Left ventricle myocardium inferior (tissue), 1 donor: ENCODE data around the gene P3H3. TPM values are rescaled to one million over a fixed set of nuclear protein-coding genes. Genes with fewer than 3 reads are reported as not detected.
A peak's percentile ranks its signal among the peaks of the same experiment; 100 is the strongest.

ENCODE experiments used
- DNase-seq: peaks from one replicate; pipeline ENCODE4 v3.0.0-alpha.2; 2020
- H3K27ac ChIP-seq: fragments of 200-600 bp; replicated peaks from 2 replicates; pipeline ENCODE4 v1.8.0; 2021
- H3K27me3 ChIP-seq: fragments of 200-600 bp; 2 replicates; pipeline ENCODE4 v1.8.0; 2021; ENCODE audit warnings: low read depth
- H3K36me3 ChIP-seq: fragments of 200-600 bp; 2 replicates; pipeline ENCODE4 v1.8.0; 2021
- H3K4me1 ChIP-seq: fragments of 200-600 bp; 2 replicates; pipeline ENCODE4 v1.8.0; 2021
- H3K4me3 ChIP-seq: fragments of 200-600 bp; 2 replicates; pipeline ENCODE4 v1.8.0; 2021; ENCODE audit warnings: mild to moderate bottlenecking, moderate library complexity
- H3K9me3 ChIP-seq: fragments of 200-600 bp; replicated peaks from 2 replicates; pipeline ENCODE4 v1.8.0; 2021
- intact Hi-C: fragments of 100-400 bp; cut with micrococcal nuclease; formaldehyde crosslinking; loops from one replicate; pipeline ENCODE4 v1.11.0; 2022
- total RNA-seq: library from RNA; stranded (reverse); fragmentation: NEBNext Ultra II Directional; extraction: Animal tissue kit (Norgen Biotek cat#: 25700); gene quantifications from one replicate; pipeline ENCODE4 v1.2.1, GENCODE V29; 2021
- TF ChIP-seq, protein P1 (sequence below): fragments of 200-600 bp; IDR thresholded peaks from 2 replicates; pipeline ENCODE4 v1.8.0; 2021; ENCODE audit warnings: antibody characterized with exemption, mild to moderate bottlenecking, borderline replicate concordance
- donor health status: DM: no; HTN: yes; CAD: no; lungs with severe emphysema.

The P3H3 gene
- total RNA-seq, 1 donor from 2014 or later = 17.5 TPM

DNA sequence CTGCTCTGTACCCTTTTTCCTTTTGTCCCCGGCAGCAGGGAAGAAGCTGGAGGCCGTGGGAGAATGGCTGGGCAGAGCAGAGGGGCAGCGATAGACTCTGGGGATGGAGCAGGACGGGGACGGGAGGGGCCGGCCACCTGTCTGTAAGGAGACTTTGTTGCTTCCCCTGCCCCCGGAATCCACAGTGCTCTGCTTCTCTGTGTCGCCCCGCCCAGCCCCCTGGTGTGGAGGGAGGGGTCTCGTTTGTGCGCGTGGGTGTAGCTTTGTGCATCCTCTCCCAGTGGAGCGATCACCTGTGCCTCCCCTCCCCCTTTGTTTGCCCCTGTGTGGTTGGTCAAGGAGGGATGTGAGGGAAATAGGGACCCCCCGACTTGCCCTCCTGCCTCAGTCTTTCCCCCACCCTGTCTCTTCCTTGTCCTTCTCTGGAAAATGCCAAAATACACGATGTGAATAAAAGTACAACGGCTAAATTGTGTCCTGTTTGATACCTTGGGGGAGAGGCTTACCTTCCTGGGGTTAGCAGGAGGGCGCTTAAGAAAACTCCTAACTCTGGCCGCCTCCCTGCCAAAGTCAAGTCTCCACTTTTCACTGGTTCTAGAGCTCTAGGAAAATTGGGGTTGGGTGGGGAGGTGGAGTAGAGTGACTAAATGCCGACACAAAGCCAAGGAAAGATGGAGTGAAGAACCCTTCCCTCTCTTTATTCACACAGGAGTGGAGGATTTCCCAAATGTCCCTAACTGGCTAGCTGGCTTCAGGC is 38.1 kb downstream of the P3H3 start:
- peaks cover 63% of the 10 kb centered on the region for H3K36me3 ChIP-seq
- H3K9me3 ChIP-seq = no peaks in the 10 kb centered on the region
- peak overlapping the region; percentile 100 for H3K4me3 ChIP-seq
- intact Hi-C loops = no loop called here
- H3K27ac ChIP-seq = peak overlapping the region; percentile 99
- H3K4me1 ChIP-seq = peaks cover 43% of the 10 kb centered on the region
- DNase-seq = no peak
- TF ChIP-seq, protein P1, sequence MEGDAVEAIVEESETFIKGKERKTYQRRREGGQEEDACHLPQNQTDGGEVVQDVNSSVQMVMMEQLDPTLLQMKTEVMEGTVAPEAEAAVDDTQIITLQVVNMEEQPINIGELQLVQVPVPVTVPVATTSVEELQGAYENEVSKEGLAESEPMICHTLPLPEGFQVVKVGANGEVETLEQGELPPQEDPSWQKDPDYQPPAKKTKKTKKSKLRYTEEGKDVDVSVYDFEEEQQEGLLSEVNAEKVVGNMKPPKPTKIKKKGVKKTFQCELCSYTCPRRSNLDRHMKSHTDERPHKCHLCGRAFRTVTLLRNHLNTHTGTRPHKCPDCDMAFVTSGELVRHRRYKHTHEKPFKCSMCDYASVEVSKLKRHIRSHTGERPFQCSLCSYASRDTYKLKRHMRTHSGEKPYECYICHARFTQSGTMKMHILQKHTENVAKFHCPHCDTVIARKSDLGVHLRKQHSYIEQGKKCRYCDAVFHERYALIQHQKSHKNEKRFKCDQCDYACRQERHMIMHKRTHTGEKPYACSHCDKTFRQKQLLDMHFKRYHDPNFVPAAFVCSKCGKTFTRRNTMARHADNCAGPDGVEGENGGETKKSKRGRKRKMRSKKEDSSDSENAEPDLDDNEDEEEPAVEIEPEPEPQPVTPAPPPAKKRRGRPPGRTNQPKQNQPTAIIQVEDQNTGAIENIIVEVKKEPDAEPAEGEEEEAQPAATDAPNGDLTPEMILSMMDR = no peak
- no peaks in the 10 kb centered on the region for H3K27me3 ChIP-seq

DNA sequence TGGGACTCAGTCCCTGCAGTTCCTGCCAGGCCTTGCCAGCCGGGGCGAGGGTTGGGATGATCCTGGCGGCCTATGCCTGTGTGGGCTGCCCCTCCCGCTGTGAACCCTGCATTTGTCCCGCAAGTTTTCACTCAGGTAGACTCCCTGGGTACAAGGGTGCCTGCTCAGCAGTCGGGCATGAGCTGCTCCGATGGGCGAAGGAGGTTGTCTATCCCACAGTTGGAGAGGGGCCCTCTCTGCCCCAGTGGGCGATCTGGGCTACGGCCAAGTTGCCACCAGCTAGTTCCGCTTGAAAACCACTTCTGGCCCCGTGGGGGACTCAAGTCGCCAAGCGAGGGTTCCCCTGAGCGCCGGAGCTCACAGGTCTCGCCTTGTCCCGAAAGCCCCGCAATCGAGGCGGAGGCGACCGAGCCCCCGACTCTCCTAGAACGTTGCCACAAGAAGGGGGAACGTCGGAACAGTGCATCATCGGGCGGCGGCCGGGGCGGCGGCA is 38.8 kb downstream of the P3H3 start:
- Histone ChIP-seq H3K36me3 (peaks cover 60% of the 10 kb centered on the region), H3K9me3 (no peaks in the 10 kb centered on the region), H3K27ac (peak overlapping the region; percentile 99), H3K4me1 (peaks cover 50% of the 10 kb centered on the region), H3K27me3 (no peaks in the 10 kb centered on the region), H3K4me3 (peak overlapping the region; percentile 100)
- intact Hi-C loops = no loop called here
- TF ChIP-seq, protein P1 = no peak
- no peak for DNase-seq

DNA sequence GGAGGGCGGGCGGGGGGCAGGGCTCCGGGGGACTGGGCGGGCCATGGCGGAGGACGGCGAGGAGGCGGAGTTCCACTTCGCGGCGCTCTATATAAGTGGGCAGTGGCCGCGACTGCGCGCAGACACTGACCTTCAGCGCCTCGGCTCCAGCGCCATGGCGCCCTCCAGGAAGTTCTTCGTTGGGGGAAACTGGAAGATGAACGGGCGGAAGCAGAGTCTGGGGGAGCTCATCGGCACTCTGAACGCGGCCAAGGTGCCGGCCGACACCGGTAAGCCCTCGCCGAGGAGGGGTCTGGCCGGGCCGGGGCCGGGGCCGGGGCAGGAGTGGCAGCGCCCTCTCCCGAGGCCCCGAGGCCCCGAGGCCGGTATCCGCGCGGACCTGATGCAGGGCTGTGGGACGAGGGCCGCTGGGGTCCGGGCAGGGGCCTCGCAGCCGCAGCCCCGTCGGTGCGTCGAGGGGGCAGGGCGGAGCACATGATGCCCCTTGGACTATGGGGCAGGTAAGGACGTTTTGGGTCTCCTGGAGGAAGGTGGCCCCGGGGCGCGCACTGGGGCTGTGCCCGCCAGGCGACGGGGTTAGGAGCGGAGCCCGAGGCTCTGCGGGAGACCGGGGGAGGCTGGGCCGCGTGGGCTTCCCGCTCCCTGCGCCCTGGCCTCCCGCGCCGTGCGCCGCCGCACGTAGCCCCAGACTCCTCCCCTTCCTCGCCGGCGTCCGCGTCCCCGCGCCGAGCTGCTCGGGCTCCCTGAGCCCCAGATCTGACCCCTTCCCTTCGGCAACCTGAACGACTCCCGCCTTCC is 39.4 kb downstream of the P3H3 start, which contains the start of gene TPI1:
Gene TPI1 (plus strand): TSS at position 119 of the 798 bp plus-strand sequence. CDS start 36 bp downstream, at position 155.
- H3K4me1 ChIP-seq = peaks cover 56% of the 10 kb centered on the region
- H3K27me3 ChIP-seq = no peaks in the 10 kb centered on the region
- H3K27ac ChIP-seq = peak within 1 kb of the TSS; percentile 99
- peak within 1 kb of the TSS; percentile 100 for H3K4me3 ChIP-seq
- H3K9me3 ChIP-seq = no peaks in the 10 kb centered on the region
- TF ChIP-seq, protein P1 = no peak
- DNase-seq = peak; percentile 88
- intact Hi-C loops = no loop called here
- H3K36me3 ChIP-seq = peaks cover 53% of the 10 kb centered on the region

DNA sequence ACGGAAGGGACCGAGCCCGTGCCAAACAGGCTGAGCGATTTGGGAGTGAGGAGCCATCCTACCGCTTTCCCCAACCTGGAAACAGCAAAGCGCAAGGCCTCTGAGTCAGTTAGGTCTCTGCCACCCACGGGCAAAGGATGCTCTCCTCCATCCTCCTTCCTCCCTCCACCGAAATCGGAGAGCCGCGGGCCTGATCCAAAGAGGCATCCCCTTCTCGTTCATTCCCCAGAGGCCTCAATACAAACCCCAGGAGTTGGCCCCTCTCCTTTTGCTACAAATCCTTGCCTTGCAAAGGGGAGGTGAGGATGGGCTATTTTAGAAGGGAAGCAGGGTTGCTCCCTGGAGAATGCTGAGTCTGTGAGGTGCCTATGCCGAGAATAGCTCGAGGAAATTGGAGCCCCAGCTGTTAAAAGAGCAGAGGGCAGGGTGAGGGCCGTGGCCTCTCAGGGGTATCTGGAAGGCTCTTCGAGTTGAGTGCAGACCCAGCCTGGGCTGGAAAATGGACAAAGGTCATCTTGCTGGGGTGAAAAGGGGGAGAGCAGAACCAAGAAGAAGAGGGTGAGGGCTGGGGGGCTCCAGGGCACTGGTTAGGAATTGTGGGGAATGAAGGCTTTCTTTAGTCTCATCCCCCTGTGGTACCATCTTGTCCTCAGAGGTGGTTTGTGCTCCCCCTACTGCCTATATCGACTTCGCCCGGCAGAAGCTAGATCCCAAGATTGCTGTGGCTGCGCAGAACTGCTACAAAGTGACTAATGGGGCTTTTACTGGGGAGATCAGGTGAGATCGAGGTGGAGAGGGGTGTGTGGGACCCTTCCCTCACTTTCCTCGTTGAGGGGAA is 40.2 kb downstream of the P3H3 start:
- H3K36me3 ChIP-seq = peaks cover 46% of the 10 kb centered on the region
- H3K4me3 ChIP-seq = peak overlapping the region; percentile 100
- intact Hi-C loops = no loop called here
- DNase-seq = no peak
- TF ChIP-seq, protein P1 = no peak
- H3K27me3 ChIP-seq = no peaks in the 10 kb centered on the region
- no peaks in the 10 kb centered on the region for H3K9me3 ChIP-seq
- peaks cover 62% of the 10 kb centered on the region for H3K4me1 ChIP-seq
- peak overlapping the region; percentile 99 for H3K27ac ChIP-seq
